GM18909 (cell line): Measurements from ENCODE around the gene ZNF365.
A peak's percentile ranks its signal among the peaks of the same experiment; 100 is the strongest.
"Not testable (repeated sequence)": the region's sequence is repeated elsewhere in the genome, so short reads cannot be mapped to it uniquely, and the experiment has no call there.

ENCODE experiments used
- ATAC-seq: cut with Tn5 transposase; IDR thresholded peaks from one replicate; pipeline ENCODE4 v1.9.1; 2021; ENCODE audit warnings: mild to moderate bottlenecking; ENCODE audit not compliant: unreplicated experiment, poor library complexity

The ZNF365 gene

GRCh38 chr10:62376071-62377025 lies 2.2 kb downstream of the ZNF365 start:
- ATAC-seq, result no peak

- no peak for ATAC-seq
Measured at GRCh38 chr10:62377026-62377415, 2.9 kb downstream of the ZNF365 start.

GRCh38 chr10:62377966-62378365 lies 3.8 kb downstream of the ZNF365 start:
- ATAC-seq, result no peak

- ATAC-seq, result not testable (repeated sequence)
Measured at GRCh38 chr10:62378877-62379276, 4.7 kb downstream of the ZNF365 start.

GRCh38 chr10:62379394-62379793 lies 5.2 kb downstream of the ZNF365 start:
- no peak for ATAC-seq

GRCh38 chr10:62380016-62380415 lies 5.8 kb downstream of the ZNF365 start:
- ATAC-seq, result no peak

- ATAC-seq, result no peak
Measured at GRCh38 chr10:62381385-62382102, 7.4 kb downstream of the ZNF365 start.

GRCh38 chr10:62382831-62383230 lies 8.7 kb downstream of the ZNF365 start:
- ATAC-seq, result no peak

GRCh38 chr10:62384057-62384446 lies 9.9 kb downstream of the ZNF365 start:
- ATAC-seq, result peak; percentile 71

GRCh38 chr10:62384447-62385081 lies 10.4 kb downstream of the ZNF365 start:
- ATAC-seq, result no peak

- ATAC-seq, result no peak
Measured at GRCh38 chr10:62386356-62387320, 12.5 kb downstream of the ZNF365 start.

- no peak for ATAC-seq
Measured at GRCh38 chr10:62388328-62388727, 14.2 kb downstream of the ZNF365 start.

GRCh38 chr10:62390497-62391176 lies 16.5 kb downstream of the ZNF365 start:
- no peak for ATAC-seq

GRCh38 chr10:62393237-62393636 lies 19.1 kb downstream of the ZNF365 start:
- ATAC-seq, result no peak

- ATAC-seq, result no peak
Measured at GRCh38 chr10:62394556-62395018, 20.4 kb downstream of the ZNF365 start.

GRCh38 chr10:62395892-62396291 lies 21.7 kb downstream of the ZNF365 start:
- no peak for ATAC-seq

GRCh38 chr10:62396864-62397263 lies 22.7 kb downstream of the ZNF365 start:
- ATAC-seq, result no peak

GRCh38 chr10:62399211-62399610 lies 25.0 kb downstream of the ZNF365 start:
- no peak for ATAC-seq

GRCh38 chr10:62402508-62402907 lies 28.3 kb downstream of the ZNF365 start:
- ATAC-seq, result no peak
